GM19351 (cell line): ENCODE measurements around the gene KAT2B.

Source experiments
- ATAC-seq: cut with Tn5 transposase; IDR thresholded peaks from one replicate; pipeline ENCODE4 v1.9.1; 2021; ENCODE audit warnings: mild to moderate bottlenecking, moderate library complexity; ENCODE audit not compliant: unreplicated experiment

Gene KAT2B

GRCh38 chr3:20064796-20065564 is 24.7 kb downstream of the KAT2B start:
- ATAC-seq = no peak

GRCh38 chr3:20066079-20066478 is 25.8 kb downstream of the KAT2B start:
- no peak for ATAC-seq

- no peak for ATAC-seq
These were observed 26.8 kb downstream of the KAT2B start for GRCh38 chr3:20066850-20067617.

- no peak for ATAC-seq
These were observed 28.4 kb downstream of the KAT2B start for GRCh38 chr3:20068512-20069177.

GRCh38 chr3:20069178-20069532 is 28.9 kb downstream of the KAT2B start:
- no peak for ATAC-seq

- ATAC-seq = no peak
These were observed 30.9 kb downstream of the KAT2B start for GRCh38 chr3:20071175-20071574.

- no peak for ATAC-seq
These were observed 32.2 kb downstream of the KAT2B start for GRCh38 chr3:20072422-20072821.

- ATAC-seq = no peak
These were observed 32.8 kb downstream of the KAT2B start for GRCh38 chr3:20073068-20073467.

- no peak for ATAC-seq
These were observed 33.4 kb downstream of the KAT2B start for GRCh38 chr3:20073683-20074082.

GRCh38 chr3:20074226-20075063 is 34.2 kb downstream of the KAT2B start:
- ATAC-seq = no peak

GRCh38 chr3:20075197-20075596 is 35.0 kb downstream of the KAT2B start:
- no peak for ATAC-seq

GRCh38 chr3:20076296-20076997 is 36.2 kb downstream of the KAT2B start:
- no peak for ATAC-seq

GRCh38 chr3:20077068-20077467 is 36.8 kb downstream of the KAT2B start:
- ATAC-seq = no peak

GRCh38 chr3:20078194-20078714 is 38.0 kb downstream of the KAT2B start:
- no peak for ATAC-seq

- ATAC-seq = no peak
These were observed 39.4 kb downstream of the KAT2B start for GRCh38 chr3:20079621-20080020.

GRCh38 chr3:20080956-20081554 is 40.8 kb downstream of the KAT2B start:
- peak; percentile 74 for ATAC-seq

GRCh38 chr3:20083253-20083652 is 43.0 kb downstream of the KAT2B start:
- no peak for ATAC-seq

- no peak for ATAC-seq
These were observed 43.7 kb downstream of the KAT2B start for GRCh38 chr3:20083953-20084352.

GRCh38 chr3:20091331-20092047 is 51.2 kb downstream of the KAT2B start:
- ATAC-seq = no peak
